GM21526 (cell line): ENCODE measurements around the gene WEE1.
A peak's percentile ranks its signal among the peaks of the same experiment; 100 is the strongest.

ENCODE experiments used
- ATAC-seq: cut with Tn5 transposase; IDR thresholded peaks from one replicate; pipeline ENCODE4 v1.9.1; 2021; ENCODE audit warnings: moderate library complexity; ENCODE audit not compliant: unreplicated experiment, low FRiP score

Gene WEE1

GRCh38 chr11:9565822-9566560 is 7.5 kb upstream of the WEE1 start:
- ATAC-seq, result peak; percentile 85

- ATAC-seq, result no peak
Observed at GRCh38 chr11:9566561-9567063, 6.9 kb upstream of the WEE1 start.

DNA sequence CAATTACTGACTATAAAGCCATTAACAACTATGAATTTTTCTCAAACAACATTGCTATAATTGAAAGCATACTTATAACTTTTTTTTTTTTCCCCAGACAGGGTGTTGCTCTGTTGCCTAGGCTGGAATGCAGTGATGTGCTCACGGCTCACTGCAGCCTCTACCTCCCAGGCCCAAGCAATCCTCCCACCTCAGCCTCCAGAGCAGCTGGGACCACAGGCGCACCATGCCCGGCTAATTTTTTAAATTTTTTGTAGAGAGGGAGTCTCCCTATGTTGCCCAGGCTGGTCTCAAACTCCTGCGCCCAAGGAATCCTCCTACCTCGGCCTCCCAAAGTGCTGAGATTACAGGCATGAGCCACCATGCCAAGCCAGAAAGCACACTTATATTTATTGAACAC is 6.1 kb upstream of the WEE1 start:
- ATAC-seq, result no peak

DNA sequence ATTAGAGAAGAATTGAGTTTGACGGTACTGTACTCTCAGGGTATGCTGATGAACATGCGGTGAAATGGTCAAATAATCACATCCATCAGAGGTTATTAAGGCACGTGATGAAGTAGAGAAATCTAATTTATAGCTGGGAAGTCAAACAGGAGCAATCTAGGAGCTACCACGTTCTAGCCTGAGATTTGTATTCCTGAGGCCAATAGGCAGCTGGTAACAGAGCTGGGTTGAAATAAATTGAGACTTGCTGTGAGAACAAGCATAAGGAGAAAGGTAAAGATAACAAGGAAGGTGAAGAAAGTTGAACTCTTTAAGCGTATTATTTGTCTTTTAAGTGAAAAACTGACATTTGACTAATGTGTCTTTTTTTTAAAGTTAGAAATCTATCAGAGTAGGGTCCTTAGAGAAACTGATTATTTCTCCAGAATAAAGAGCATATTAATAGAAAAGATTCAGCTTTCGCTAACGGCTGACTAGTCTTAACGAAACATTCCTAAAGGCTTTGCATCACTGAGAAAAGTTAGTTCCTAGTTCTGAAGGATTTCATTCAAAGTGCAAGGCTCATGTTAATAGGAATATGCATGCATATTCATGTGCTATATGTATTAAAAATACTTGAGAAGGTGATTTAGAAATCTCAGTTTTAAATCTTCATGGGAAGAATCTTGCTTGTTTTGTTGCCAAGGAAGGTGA is 5.2 kb upstream of the WEE1 start:
- no peak for ATAC-seq

- ATAC-seq, result no peak
Observed at GRCh38 chr11:9568854-9569587, 4.4 kb upstream of the WEE1 start.

DNA sequence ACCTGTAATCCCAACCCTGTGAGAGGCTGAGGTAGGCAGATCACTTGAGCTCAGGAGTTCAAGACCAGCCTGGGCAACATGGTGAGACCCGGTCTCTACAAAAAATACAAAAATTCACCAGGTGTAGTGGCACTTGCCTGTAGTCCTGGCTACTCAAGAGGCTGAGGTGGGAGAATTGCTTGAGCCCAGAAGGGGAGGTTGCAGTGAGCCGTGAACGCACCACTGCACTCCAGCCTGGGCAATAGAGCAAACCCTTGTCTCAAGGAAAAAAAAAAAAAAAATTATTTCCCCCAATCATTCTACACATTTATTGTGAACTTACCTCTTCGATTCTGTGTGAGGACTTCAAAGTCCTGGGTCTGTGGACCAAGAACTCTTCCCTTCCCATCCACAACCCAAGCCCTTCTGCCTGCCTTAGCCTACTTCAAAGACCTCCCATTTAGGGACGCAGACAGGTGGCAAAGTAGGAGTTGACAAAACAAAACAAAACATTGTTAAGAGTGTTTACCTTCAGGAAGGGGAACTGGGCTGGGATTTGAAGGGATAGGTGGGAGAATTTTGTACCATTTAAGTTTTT is 3.8 kb upstream of the WEE1 start:
- ATAC-seq, result no peak

DNA sequence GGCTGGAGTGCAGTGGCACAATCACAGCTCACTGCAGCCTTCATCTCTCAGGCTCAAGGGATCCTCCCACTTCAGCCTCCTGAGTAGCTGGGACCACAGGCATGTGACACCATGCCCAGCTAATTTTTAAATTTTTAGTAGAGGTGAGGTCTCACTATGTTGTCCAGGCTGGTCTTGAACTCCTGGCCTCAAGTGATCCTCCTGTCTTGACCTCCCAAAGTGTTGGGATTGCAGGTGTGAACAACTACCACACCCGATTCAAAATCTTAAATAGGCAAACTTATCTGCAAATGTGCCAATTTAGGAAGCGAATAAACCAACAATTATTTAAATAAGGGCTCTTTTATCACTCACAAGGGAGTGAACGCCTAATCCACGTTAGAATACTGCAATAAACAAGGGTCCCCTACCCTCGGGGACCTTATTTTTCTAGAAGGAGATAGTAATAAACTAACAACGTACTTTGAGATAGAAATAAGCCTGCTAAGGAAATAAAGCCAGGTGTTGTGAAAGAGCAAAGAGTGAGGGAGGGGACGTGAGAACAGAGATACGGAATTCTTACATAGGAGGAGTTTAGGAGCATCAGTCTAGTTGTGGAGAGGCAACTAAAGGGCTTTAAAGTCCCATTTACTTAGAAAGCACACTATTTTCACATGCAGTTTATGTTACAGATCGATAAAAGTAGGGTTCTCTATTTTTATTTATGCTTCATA is 3.0 kb upstream of the WEE1 start:
- no peak for ATAC-seq

DNA sequence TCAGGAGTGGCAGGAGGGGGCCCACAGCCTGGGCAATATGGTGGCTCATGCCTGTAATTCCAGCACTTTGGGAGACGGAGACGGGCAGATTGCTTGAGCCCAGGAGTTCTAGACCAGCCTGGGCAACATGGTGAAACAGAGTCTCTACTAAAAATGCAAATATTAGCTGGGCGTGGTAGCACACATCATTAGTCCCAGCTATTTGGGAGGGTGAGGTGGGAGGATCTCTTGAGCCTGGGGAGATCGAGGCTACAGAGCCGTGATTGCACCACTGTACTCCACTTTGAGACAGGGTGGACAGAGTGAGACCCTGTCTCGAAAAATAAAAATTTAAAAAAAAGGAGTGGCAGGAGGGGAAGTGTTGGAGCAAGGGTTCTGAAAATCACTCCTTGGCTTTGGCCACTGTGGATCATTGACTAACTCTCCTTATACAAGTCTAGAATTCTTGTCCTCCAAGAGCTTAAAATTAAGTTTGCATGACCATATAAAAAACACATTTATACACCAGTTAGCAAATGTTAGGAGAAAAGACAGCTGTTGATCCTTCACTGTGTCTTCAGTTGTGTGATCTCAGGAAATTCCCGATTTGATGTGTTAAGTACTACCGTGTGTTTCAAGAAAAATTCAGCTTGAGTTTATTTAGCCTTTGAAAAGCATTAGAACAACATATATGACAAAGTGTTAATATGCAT is 2.3 kb upstream of the WEE1 start:
- ATAC-seq, result no peak

GRCh38 chr11:9571763-9572115 is 1.7 kb upstream of the WEE1 start:
- ATAC-seq, result no peak

DNA sequence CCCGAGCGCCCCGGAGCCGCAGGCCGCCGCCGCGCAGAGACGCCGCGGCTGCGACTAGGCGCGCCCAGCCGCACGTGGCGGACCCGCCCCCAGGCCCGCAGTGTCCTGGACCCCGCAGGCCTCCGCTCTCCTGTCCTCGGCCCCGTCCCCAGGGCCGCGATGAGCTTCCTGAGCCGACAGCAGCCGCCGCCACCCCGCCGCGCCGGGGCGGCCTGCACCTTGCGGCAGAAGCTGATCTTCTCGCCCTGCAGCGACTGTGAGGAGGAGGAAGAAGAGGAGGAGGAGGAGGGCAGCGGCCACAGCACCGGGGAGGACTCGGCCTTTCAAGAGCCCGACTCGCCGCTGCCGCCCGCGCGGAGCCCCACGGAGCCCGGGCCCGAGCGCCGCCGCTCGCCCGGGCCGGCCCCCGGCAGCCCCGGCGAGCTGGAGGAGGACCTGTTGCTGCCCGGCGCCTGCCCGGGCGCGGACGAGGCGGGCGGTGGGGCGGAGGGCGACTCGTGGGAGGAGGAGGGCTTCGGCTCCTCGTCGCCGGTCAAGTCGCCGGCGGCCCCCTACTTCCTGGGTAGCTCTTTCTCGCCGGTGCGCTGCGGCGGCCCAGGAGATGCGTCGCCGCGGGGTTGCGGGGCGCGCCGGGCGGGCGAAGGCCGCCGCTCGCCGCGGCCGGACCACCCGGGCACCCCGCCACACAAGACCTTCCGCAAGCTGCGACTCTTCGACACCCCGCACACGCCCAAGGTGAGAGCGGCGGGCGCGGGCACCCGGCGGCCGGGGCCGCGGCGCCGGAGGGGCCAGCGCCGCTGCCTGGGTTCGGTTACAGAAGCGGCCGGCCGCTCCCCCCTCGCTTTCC is 528 bp downstream of the WEE1 start:
- ATAC-seq, result peak; percentile 4

DNA sequence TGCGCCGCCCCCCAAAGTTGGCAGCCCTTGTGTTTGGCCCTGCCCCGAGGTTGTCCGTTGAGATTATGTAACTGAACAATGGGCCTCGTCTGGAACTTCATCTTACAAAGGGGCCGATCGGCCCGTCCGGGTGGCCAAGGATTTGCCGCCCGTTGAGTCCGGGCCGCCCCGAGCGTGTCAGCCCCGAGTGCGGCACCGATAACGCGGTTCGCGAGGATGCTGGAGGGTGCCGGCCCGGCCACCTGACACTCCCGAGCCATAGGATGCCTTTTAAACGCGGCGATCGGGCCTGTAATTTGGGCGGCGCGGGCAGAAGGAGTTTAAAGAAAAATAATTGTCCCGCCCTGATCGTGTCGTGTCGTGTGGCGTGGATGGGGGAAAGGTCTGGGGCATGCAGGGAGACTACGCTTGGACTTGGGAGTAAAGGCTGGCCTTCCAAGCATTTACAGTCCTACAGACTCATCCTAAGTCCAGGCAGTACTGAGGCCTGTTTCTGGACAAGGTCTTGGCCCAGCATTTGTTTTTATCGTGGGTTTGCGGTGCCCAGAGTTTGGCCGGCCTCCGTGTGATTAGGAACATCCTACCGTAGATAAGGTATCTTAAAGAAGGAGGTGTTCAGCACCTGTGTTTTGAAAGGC is 1.3 kb downstream of the WEE1 start:
- ATAC-seq, result no peak

DNA sequence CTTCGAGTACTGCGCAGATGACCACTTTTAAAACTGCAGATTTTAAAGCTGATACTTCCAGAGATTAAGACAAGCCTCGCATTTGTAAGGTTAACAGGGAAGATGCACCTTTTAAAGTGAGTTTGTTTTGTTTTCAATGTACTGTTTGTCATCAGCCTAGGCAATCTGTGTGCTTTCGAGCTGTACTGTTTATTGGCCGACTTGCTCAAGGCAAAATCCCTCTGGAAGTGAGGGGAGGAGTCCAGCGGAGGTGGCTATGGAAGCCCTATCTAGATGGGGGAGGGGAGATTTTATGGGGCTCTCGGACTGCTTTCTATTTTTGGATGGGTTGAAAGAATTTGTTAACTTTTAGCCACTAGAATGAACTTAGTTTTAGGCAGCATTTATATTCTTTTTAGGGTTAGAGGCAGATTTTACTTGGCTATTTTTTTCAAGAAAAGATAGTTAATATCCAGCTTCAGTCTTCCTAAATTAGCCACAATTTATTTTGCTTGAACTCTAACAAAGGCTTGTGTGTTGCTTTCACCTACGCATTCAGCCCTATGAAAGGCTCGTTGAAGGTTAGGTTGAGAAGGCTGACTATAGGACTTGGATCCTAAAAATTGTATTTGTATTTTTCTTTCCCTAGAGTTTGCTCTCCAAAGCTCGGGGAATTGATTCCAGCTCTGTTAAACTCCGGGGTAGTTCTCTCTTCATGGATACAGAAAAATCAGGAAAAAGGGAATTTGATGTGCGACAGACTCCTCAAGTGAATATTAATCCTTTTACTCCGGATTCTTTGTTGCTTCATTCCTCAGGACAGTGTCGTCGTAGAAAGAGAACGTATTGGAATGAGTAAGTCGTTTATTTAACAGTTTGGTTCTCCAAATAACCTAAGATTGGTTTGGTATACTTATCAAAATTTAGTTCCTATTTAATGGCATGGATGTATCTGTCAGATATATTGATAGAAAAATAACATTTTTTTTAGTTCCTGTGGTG is 2.1 kb downstream of the WEE1 start:
- ATAC-seq, result no peak

GRCh38 chr11:9576701-9577381 is 3.4 kb downstream of the WEE1 start:
- ATAC-seq, result no peak

GRCh38 chr11:9577556-9577955 is 4.1 kb downstream of the WEE1 start:
- ATAC-seq, result no peak

DNA sequence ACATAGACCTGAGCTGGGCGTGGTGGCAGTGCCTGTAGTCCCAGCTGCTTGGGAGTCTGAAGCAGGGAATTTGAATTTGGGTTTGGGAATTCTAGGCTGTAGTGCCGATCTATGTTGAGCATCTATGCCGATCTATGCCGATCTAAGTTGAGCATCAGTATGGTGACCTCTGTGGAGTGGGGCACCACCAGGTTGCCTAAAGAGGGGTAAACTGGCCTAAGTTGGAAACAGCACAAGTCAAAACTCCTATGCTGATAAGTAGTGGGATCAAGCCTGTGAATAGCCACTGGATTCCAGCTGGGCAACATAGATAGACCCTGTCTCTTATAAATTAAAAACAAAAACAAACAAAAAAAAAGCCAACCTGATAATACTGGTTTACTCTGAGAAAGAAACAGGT is 7.4 kb downstream of the WEE1 start:
- ATAC-seq, result no peak

DNA sequence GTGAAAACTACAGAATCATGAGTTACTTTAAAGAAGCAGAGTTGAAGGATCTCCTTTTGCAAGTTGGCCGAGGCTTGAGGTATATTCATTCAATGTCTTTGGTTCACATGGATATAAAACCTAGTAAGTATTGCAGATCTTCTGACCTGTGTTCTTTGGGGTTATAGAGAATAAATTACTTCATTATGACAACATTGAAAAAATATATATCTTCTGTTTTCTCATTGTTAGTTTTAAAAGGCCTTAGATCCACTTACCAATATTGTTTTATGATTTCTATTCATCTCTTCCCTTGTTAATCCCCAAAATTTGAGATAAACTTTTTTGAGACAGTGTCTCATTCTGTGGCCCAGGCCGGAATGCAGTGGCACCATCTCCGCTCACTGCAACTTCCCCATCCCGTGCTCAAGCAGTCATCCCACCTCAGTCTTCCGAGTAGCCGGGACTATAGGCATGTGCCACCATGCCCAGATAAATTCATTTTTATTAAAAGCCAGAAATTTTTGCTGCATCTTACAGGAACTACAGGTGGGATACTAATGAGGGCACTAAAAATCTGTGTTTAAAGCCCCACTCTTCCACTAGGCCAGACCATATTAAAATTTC is 8.2 kb downstream of the WEE1 start:
- ATAC-seq, result no peak
